Cardiac fibroblast (primary cell): Measurements from ENCODE around the gene RNF32.
A peak's percentile ranks its signal among the peaks of the same experiment; 100 is the strongest.

ENCODE experiments used
- DNase-seq, 2 donors: peaks; one replicate each; pipeline versions ENCODE4 v3.0.0 to v3.0.0-alpha.2; 2010; ENCODE audit warnings: low read depth in 2 of 2
- H3K4me3 ChIP-seq, 2 donors: replicated peaks in 1 of 2; 1 replicate in 1 of 2; 2 replicates in 1 of 2; pipeline ENCODE4 v1.5.1; 2011; ENCODE audit warnings: low read depth in 2 of 2, low read length in 2 of 2, mild to moderate bottlenecking in 2 of 2, moderate library complexity in 1 of 2
- TF ChIP-seq, protein P1 (sequence below): IDR thresholded peaks from one replicate; pipeline ENCODE4 v1.5.1; 2011; ENCODE audit warnings: low read depth, mild to moderate bottlenecking, low read length, inconsistent platforms

The RNF32 gene

DNA sequence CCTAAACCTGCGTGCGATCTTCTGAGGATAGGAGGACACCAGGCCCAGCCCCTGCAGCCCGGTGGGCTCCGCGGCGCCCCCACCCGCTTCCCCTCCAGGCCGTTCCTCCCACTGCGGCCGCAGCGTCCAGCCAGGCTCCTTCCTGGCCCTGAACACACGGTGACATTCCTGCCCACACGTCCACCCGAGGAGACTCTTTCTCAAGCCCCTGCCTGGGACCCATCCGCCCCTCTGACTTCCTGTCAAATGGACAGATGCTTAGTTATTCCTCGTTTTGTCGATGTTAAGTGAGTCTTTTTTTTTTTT lies 32.4 kb upstream of the RNF32 start:
- DNase-seq, result no peak
- peak overlapping the region; percentile 29 to 38 for H3K4me3 ChIP-seq
- TF ChIP-seq, protein P1, sequence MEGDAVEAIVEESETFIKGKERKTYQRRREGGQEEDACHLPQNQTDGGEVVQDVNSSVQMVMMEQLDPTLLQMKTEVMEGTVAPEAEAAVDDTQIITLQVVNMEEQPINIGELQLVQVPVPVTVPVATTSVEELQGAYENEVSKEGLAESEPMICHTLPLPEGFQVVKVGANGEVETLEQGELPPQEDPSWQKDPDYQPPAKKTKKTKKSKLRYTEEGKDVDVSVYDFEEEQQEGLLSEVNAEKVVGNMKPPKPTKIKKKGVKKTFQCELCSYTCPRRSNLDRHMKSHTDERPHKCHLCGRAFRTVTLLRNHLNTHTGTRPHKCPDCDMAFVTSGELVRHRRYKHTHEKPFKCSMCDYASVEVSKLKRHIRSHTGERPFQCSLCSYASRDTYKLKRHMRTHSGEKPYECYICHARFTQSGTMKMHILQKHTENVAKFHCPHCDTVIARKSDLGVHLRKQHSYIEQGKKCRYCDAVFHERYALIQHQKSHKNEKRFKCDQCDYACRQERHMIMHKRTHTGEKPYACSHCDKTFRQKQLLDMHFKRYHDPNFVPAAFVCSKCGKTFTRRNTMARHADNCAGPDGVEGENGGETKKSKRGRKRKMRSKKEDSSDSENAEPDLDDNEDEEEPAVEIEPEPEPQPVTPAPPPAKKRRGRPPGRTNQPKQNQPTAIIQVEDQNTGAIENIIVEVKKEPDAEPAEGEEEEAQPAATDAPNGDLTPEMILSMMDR, result no peak

GRCh38 chr7:156609010-156609877 lies 31.3 kb upstream of the RNF32 start:
- TF ChIP-seq, protein P1, result no peak
- DNase-seq, result peak in 1 of 2 donors; percentile 34
- no peak overlapping the region for H3K4me3 ChIP-seq

- no peak overlapping the region for H3K4me3 ChIP-seq
- no peak for DNase-seq
- TF ChIP-seq, protein P1, result no peak
Observed at GRCh38 chr7:156610130-156610529, 30.4 kb upstream of the RNF32 start.

GRCh38 chr7:156610601-156611000 lies 30.0 kb upstream of the RNF32 start:
- H3K4me3 ChIP-seq, result no peak overlapping the region
- no peak for DNase-seq
- TF ChIP-seq, protein P1, result no peak

GRCh38 chr7:156611014-156612010 lies 29.3 kb upstream of the RNF32 start:
- no peak overlapping the region for H3K4me3 ChIP-seq
- TF ChIP-seq, protein P1, result no peak
- DNase-seq, result no peak

DNA sequence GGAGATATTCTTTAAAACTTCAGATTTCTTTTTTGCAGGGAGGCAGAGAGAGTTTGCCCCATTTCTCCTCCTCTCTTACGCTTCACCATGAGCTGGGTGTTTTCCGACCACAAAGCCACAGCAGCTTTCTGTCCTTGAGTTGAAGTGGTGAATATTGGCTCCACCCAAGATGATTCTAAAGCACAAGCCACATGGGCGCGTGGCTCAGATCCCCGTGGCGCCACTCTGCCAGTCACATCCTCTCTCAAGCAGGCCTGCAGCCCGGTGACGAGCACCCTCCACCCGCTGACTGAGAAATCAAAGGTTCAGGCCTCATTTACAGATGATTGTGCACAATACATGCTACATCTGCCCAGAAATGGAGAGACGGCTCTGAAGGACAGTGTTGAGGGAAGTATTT lies 27.6 kb upstream of the RNF32 start:
- no peak for DNase-seq
- no peak overlapping the region for H3K4me3 ChIP-seq
- TF ChIP-seq, protein P1, result no peak
